ENCODE data around the gene ELF3.

Gene ELF3

DNA sequence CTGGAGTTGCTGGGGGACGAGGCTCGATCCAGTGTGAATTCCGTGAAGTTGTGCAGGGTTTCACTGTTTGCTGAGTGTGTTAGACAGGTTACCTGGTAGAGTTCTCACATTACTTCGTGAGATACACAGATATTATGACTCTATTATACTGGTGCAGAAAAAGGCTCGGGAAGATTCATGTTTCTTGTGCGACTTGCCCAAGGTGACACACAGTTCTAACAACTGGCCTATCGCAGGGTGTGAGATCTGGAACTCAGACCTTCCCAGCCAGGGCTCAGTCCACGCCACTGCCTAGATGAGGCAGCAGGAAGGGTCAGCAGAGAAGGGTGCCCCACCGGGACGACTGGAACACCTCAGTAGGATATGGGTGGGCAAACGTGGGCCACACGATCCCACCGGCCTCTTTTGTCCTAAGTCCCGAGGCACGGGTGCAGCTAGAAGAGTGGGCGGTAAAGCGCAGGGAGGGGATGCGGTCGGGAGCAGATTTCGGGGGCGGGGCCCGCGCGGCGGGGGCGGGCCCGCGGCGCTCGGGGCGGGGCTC lies 28.2 kb upstream of the ELF3 start:
- TF ChIP-seq, protein P1, sequence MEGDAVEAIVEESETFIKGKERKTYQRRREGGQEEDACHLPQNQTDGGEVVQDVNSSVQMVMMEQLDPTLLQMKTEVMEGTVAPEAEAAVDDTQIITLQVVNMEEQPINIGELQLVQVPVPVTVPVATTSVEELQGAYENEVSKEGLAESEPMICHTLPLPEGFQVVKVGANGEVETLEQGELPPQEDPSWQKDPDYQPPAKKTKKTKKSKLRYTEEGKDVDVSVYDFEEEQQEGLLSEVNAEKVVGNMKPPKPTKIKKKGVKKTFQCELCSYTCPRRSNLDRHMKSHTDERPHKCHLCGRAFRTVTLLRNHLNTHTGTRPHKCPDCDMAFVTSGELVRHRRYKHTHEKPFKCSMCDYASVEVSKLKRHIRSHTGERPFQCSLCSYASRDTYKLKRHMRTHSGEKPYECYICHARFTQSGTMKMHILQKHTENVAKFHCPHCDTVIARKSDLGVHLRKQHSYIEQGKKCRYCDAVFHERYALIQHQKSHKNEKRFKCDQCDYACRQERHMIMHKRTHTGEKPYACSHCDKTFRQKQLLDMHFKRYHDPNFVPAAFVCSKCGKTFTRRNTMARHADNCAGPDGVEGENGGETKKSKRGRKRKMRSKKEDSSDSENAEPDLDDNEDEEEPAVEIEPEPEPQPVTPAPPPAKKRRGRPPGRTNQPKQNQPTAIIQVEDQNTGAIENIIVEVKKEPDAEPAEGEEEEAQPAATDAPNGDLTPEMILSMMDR (conservative IDR thresholded peaks at IDR 0.05; ENCODE audit: control insufficient read depth, insufficient read depth, low read depth, low read length) = no peak
- H3K4me3 ChIP-seq (ENCODE audit: control insufficient read depth, low read depth, low read length) = peak overlapping the region; percentile 44
- DNase-seq (ENCODE audit: low read depth) = no peak

DNA sequence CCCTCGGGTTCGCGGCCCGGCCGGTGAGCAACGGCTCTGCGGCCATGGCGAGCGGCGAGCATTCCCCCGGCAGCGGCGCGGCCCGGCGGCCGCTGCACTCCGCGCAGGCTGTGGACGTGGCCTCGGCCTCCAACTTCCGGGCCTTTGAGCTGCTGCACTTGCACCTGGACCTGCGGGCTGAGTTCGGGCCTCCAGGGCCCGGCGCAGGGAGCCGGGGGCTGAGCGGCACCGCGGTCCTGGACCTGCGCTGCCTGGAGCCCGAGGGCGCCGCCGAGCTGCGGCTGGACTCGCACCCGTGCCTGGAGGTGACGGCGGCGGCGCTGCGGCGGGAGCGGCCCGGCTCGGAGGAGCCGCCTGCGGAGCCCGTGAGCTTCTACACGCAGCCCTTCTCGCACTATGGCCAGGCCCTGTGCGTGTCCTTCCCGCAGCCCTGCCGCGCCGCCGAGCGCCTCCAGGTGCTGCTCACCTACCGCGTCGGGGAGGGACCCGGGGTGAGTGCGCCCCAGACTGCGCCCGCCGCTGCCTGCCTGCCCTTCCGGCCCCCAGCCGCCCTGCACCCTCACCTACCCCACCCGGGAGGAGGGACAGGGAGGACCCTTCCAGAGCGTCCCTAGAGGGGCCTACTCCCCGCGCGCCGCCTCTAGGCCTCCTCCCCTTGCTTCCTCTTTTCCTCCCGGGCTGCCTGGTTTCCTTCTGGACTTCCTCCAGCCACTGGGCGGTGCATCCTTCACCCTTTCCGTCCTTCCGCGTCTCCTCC lies 27.6 kb upstream of the ELF3 start, which contains the start of gene RNPEP:
RNPEP (plus strand) TSS at position 26 of the 757 bp plus-strand sequence; CDS start at position 45, 19 bp downstream.
- TF ChIP-seq, protein P1 (conservative IDR thresholded peaks at IDR 0.05; ENCODE audit: control insufficient read depth, insufficient read depth, low read depth, low read length) = no peak
- DNase-seq (ENCODE audit: low read depth) = peak; percentile 79
- H3K4me3 ChIP-seq (ENCODE audit: control insufficient read depth, low read depth, low read length) = peak within 1 kb of the TSS; percentile 84

DNA sequence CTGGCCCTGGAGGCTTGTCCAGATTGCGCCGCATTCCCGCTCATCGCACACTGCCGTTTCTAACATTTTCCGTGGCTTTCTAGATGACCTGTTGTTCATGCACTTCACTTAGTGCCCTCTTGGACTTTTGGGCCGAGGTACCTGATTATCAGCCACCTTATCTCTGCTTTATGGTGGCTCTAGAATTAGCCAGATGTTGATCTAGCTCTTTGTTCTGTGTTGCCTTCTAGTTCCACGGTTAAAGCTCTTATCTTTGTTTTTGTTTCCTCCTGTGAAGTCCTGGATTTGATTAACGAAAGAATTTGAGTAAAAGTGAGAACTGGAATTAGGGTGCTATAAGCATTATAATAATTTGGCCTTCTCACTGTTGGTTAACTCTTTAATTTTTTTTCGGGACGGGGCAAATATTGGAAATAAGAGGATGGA lies 27.0 kb upstream of the ELF3 start:
- DNase-seq (ENCODE audit: low read depth) = no peak
- peak overlapping the region; percentile 84 for H3K4me3 ChIP-seq (ENCODE audit: control insufficient read depth, low read depth, low read length)
- TF ChIP-seq, protein P1 (conservative IDR thresholded peaks at IDR 0.05; ENCODE audit: control insufficient read depth, insufficient read depth, low read depth, low read length) = peak; percentile 2

DNA sequence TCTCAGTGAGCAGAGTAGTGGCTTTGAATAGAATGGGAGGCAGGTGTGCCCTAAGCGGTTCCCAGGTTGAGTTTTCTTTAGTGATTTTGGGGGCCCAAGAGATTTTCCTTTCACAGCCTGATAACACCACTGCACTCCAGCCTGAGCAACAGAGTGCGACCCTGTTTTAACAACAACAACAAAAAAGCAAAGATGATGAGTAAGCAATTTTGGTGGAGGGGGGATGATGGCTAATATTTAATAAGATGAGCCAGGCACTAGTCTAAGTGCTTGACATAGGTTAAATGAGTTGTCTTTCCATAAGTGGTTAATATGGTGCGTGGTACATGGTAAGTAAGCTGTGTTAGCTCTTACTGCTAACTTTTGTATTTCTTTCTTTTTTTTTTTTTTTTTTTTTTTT lies 25.9 kb upstream of the ELF3 start:
- TF ChIP-seq, protein P1 (conservative IDR thresholded peaks at IDR 0.05; ENCODE audit: control insufficient read depth, insufficient read depth, low read depth, low read length) = no peak
- H3K4me3 ChIP-seq (ENCODE audit: control insufficient read depth, low read depth, low read length) = no peak overlapping the region
- DNase-seq (ENCODE audit: low read depth) = no peak

DNA sequence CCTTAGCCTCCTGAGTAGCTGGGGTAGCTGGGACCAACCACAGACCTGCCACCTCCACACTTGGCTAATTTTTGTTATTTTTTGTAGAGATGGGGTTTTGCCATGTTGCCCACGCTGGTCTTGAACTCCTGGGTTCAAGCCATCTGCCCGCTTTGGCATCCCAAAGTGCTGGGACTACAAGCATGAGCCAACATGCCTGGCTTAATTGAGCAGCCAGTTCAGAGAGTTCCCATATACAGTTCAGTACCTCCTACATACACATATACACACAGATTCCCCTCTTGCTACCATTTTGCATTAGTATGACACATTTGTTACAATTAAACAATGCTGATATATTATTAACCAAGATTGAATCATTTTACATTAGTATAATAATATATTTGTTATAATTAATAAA lies 25.0 kb upstream of the ELF3 start:
- DNase-seq (ENCODE audit: low read depth) = no peak
- TF ChIP-seq, protein P1 (conservative IDR thresholded peaks at IDR 0.05; ENCODE audit: control insufficient read depth, insufficient read depth, low read depth, low read length) = no peak
- no peak overlapping the region for H3K4me3 ChIP-seq (ENCODE audit: control insufficient read depth, low read depth, low read length)

DNA sequence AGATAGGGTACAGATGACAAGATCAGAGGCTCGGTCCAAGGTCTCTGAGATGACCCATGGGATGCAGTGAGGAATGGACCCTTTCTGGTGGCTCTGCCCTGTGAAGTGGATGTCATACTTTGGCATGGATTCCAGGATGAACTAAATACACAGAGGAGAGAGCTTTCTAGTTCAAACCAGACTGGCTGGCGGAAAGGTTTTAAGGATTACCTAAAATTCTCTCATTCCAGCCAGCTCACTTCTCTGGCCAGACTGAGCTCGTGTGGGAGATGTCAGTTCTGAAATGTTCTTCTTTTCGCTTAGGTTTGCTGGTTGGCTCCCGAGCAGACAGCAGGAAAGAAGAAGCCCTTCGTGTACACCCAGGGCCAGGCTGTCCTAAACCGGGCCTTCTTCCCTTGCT lies 21.8 kb upstream of the ELF3 start:
- H3K4me3 ChIP-seq (ENCODE audit: control insufficient read depth, low read depth, low read length) = no peak overlapping the region
- TF ChIP-seq, protein P1 (conservative IDR thresholded peaks at IDR 0.05; ENCODE audit: control insufficient read depth, insufficient read depth, low read depth, low read length) = no peak
- DNase-seq (ENCODE audit: low read depth) = no peak
